AG09309 (cell line): ENCODE results near the gene PCDHGA9.
"Not testable (repeated sequence)": the region's sequence is repeated elsewhere in the genome, so short reads cannot be mapped to it uniquely, and the experiment has no call there.

Experiments used
- DNase-seq: peaks from one replicate; pipeline ENCODE4 v3.0.0-alpha.2; 2010; ENCODE audit warnings: low read depth
- H3K4me3 ChIP-seq: 2 replicates; pipeline ENCODE4 v1.5.1; 2011; ENCODE audit warnings: mild to moderate bottlenecking, low read depth, low read length, moderate library complexity; ENCODE audit not compliant: control insufficient read depth
- CTCF ChIP-seq: IDR thresholded peaks from 2 replicates; pipeline ENCODE4 v1.5.1; 2011; ENCODE audit warnings: mild to moderate bottlenecking, low read depth, low read length, inconsistent platforms; ENCODE audit not compliant: insufficient read depth, control insufficient read depth; ENCODE audit errors: missing control alignments

PCDHGA9 gene

GRCh38 chr5:141371572-141372475, 30.8 kb upstream of the PCDHGA9 start:
- no peak overlapping the region for H3K4me3 ChIP-seq
- no peak for TF ChIP-seq CTCF

GRCh38 chr5:141373673-141374317, 28.8 kb upstream of the PCDHGA9 start, which contains the start of gene PCDHGA6:
Gene PCDHGA6 (plus strand): TSS chr5:141373891. CDS start chr5:141374084, 193 bp downstream.
- H3K4me3 ChIP-seq: peak within 1 kb of the TSS; percentile 39
- no peak for DNase-seq
- TF ChIP-seq CTCF: peak; percentile 66

More at GRCh38 chr5:141371572-141372475, 30.8 kb upstream of the PCDHGA9 start:
- no peak for DNase-seq

GRCh38 chr5:141374627-141375026, 28.0 kb upstream of the PCDHGA9 start:
- no peak for TF ChIP-seq CTCF
- H3K4me3 ChIP-seq: no peak overlapping the region; the same call in 1 of the 2 replicates
- no peak for DNase-seq

- TF ChIP-seq CTCF: peak; percentile 17
- not testable (repeated sequence) for DNase-seq, H3K4me3 ChIP-seq
Observed at GRCh38 chr5:141375444-141376155, 27.0 kb upstream of the PCDHGA9 start.

- TF ChIP-seq CTCF: peak; percentile 62
- no peak for DNase-seq
- peak within 1 kb of the TSS; percentile 65 for H3K4me3 ChIP-seq
Observed at GRCh38 chr5:141382469-141383294, 19.9 kb upstream of the PCDHGA9 start, which contains the start of gene PCDHGA7. Gene PCDHGA7 (plus strand): TSS chr5:141382742. CDS start chr5:141382900, 158 bp downstream.
